K562 (cell line): Measurements from ENCODE around the gene PTH1R. TPM values are rescaled to one million over a fixed set of nuclear protein-coding genes. Genes with fewer than 3 reads are reported as not detected.

Source experiments
- ATAC-seq: fragments of 200-7000 bp; cut with Tn5 transposase; 3 replicates; pipeline ENCODE4 v1.9.1; 2020; ENCODE audit warnings: moderate library complexity
- BruUV-seq: library from RNA; stranded (reverse); fragments of 400-500 nt; replicated peaks from 2 replicates; lab custom pipeline; 2021; lab: Mats Ljungman, UMichigan
- CTCF ChIA-PET: fragments of 300-600 bp; formaldehyde crosslinking; extraction: SDS; loops from one replicate; lab custom pipeline; 2021; ENCODE audit warnings: low intra/inter-chr PET ratio; lab: Yijun Ruan, JAX
- POLR2A ChIA-PET: fragments of 300-600, 350-650 bp; sonication (Branson Sonifier 250); formaldehyde crosslinking; extraction: SDS; loops from one replicate; lab custom pipeline; 2021; ENCODE audit warnings: antibody characterized with exemption, inconsistent platforms; lab: Yijun Ruan, JAX
- DNase-seq, 4 experiments: peaks; one replicate each; pipeline versions ENCODE4 v3.0.0 to v3.0.0-alpha.2; 2011 to 2018; ENCODE audit warnings: low spot score in 3 of 4, mixed read lengths in 3 of 4; ENCODE audit errors: extremely low read depth in 1 of 4
- FAIRE-seq: peaks from 2 replicates; lab custom pipeline; 2011; peaks lifted over from hg19 to GRCh38; lab: Jason Lieb, UNC
- H2AFZ ChIP-seq: 2 replicates; pipeline ENCODE4 v1.6.0; 2011; ENCODE audit warnings: low read depth, low read length, control low read depth, inconsistent platforms
- H3K27ac ChIP-seq: fragments of 200-600 bp; 3 replicates; pipeline ENCODE4 v1.8.0; 2011; ENCODE audit warnings: low read depth, mild to moderate bottlenecking, control low read depth, inconsistent platforms, low read length, moderate library complexity, mixed read lengths; ENCODE audit errors: extremely low read depth
- H3K27me3 ChIP-seq, 2 experiments: fragments of 300-600 bp in 1 of 2; 2 replicates in 1 of 2; 3 replicates in 1 of 2; pipeline versions ENCODE4 v1.6.0 to v1.8.0; 2011; ENCODE audit warnings: inconsistent platforms in 2 of 2, low read length in 2 of 2, mild to moderate bottlenecking in 1 of 2, mixed read lengths in 1 of 2, moderate library complexity in 1 of 2; ENCODE audit not compliant: control insufficient read depth in 2 of 2, insufficient read depth in 2 of 2
- H3K36me3 ChIP-seq: fragments of 300-600 bp; 3 replicates; pipeline ENCODE4 v1.8.0; 2011; ENCODE audit warnings: mild to moderate bottlenecking, low read length, inconsistent platforms; ENCODE audit not compliant: control insufficient read depth, insufficient read depth
- H3K4me1 ChIP-seq, 2 experiments: fragments of 200-600 bp in 1 of 2; replicated peaks in 1 of 2; 2 replicates in 1 of 2; 3 replicates in 1 of 2; pipeline versions ENCODE4 v1.5.1 to v1.8.0; 2011; ENCODE audit warnings: inconsistent platforms in 2 of 2, low read length in 2 of 2, mild to moderate bottlenecking in 1 of 2, mixed read lengths in 1 of 2, moderate library complexity in 1 of 2; ENCODE audit not compliant: control insufficient read depth in 2 of 2, insufficient read depth in 2 of 2
- H3K4me2 ChIP-seq: 2 replicates; pipeline ENCODE4 v1.6.1; 2011; ENCODE audit warnings: low read length, control low read depth, inconsistent platforms, mixed read lengths; ENCODE audit not compliant: insufficient read depth
- H3K4me3 ChIP-seq: fragments of 200-600 bp; sonication (generic), shearing (Covaris generic); 2 replicates; pipeline ENCODE4 v1.5.1; 2016; ENCODE audit warnings: control low read depth, inconsistent platforms
- H3K79me2 ChIP-seq: fragments of 200-600 bp; 3 replicates; pipeline ENCODE4 v1.8.0; 2011; ENCODE audit warnings: low read length, inconsistent platforms; ENCODE audit not compliant: control insufficient read depth, insufficient read depth
- H3K9ac ChIP-seq, 2 experiments: 2 replicates each; pipeline versions ENCODE4 v1.6.0 to v1.6.1; 2011; ENCODE audit warnings: low read depth in 2 of 2, low read length in 2 of 2, control low read depth in 1 of 2, inconsistent platforms in 1 of 2, mild to moderate bottlenecking in 1 of 2, mixed read lengths in 1 of 2; ENCODE audit not compliant: insufficient read depth in 1 of 2
- H3K9me1 ChIP-seq: one replicate; pipeline ENCODE4 v1.6.0; 2011; ENCODE audit warnings: inconsistent platforms, mild to moderate bottlenecking, low read length, moderate library complexity; ENCODE audit not compliant: control insufficient read depth, insufficient read depth
- H3K9me3 ChIP-seq: replicated peaks from 2 replicates; pipeline ENCODE4 v1.5.1; 2011; ENCODE audit warnings: low read depth, low read length, inconsistent platforms; ENCODE audit not compliant: control insufficient read depth, insufficient read depth
- H4K20me1 ChIP-seq: replicated peaks from 2 replicates; pipeline ENCODE4 v1.6.1; 2011; ENCODE audit warnings: low read length, inconsistent platforms, mixed read lengths; ENCODE audit not compliant: control insufficient read depth, insufficient read depth
- JUN ChIP-seq, 2 experiments: sonication (generic) in 1 of 2; formaldehyde crosslinking in 1 of 2; IDR thresholded peaks; 2 replicates each; pipeline versions ENCODE4 v1.6.1 to v1.8.0; 2012 to 2022; ENCODE audit warnings: borderline replicate concordance in 2 of 2, mild to moderate bottlenecking in 2 of 2, improper control_type of control experiment in 1 of 2, low read depth in 1 of 2, low read length in 1 of 2, missing genetic modification reagents in 1 of 2
- POLR2G ChIP-seq: fragments of 200-400 bp; formaldehyde crosslinking; IDR thresholded peaks from 2 replicates; pipeline ENCODE4 v1.6.1; 2017; ENCODE audit warnings: low read depth, mild to moderate bottlenecking, antibody characterized with exemption, low read length, moderate library complexity
- POU5F1 ChIP-seq: fragments of 150-350 bp; IDR thresholded peaks from 2 replicates; pipeline ENCODE4 v1.6.1; 2014; ENCODE audit warnings: borderline replicate concordance, low read length, low read depth, mild to moderate bottlenecking; ENCODE audit not compliant: partially characterized antibody
- TAF9B ChIP-seq: fragments of 450-650 bp; IDR thresholded peaks from 2 replicates; pipeline ENCODE4 v1.6.1; 2018; ENCODE audit warnings: mild to moderate bottlenecking; ENCODE audit not compliant: partially characterized antibody
- TARDBP ChIP-seq: fragments of 450-650 bp; IDR thresholded peaks from 2 replicates; pipeline ENCODE4 v1.6.1; 2016
- WGBS: fragments of 100-300 bp; shearing (Covaris generic); methylation state at CpG from one replicate; pipeline ENCODE4 v1.1.6; 2016; ENCODE audit warnings: low coverage, mixed read lengths; ENCODE audit not compliant: insufficient coverage; ENCODE audit errors: missing lambda C conversion rate; 5-methylcytosine and 5-hydroxymethylcytosine counted together
- in situ Hi-C: fragments of 300-500 bp; cut with MboI; formaldehyde crosslinking; loops from 4 replicates; pipeline ENCODE4 v1.15.0; 2018; ENCODE audit warnings: inconsistent platforms, mixed read lengths
- intact Hi-C: fragments of 100-400 bp; cut with micrococcal nuclease; formaldehyde crosslinking; loops from 2 replicates; pipeline ENCODE4 v1.14.2; 2022
- polyA plus RNA-seq, 8 experiments: library from polyadenylated mRNA; depleted of rRNA in 4 of 8; stranded (reverse) in 5 of 8; unstranded in 3 of 8; fragments of >200 nt; fragmentation: Nextera tagmentation in 2 of 8; fragmentation: Illumina TruSeq in 1 of 8; extraction: Ambion mirVana in 2 of 8; extraction: Trizol in 1 of 8; gene quantifications; 2 replicates each; pipeline versions ENCODE4 v1.2.1 to v1.2.3, GENCODE V29; 2011 to 2014; ENCODE audit warnings: inconsistent platforms in 1 of 8, missing spikeins in 1 of 8
- total RNA-seq, 7 experiments: library from RNA; depleted of rRNA in 6 of 7; stranded (reverse); fragments of >200 nt in 6 of 7; fragmentation: Illumina TruSeq in 2 of 7; extraction: Trizol in 2 of 7; gene quantifications; 2 replicates each; pipeline versions ENCODE4 v1.2.1 to v1.2.3, GENCODE V29; 2011 to 2021; ENCODE audit warnings: low replicate concordance in 1 of 7
- TF ChIP-seq, protein P1 (sequence below): fragments of 450-650 bp; IDR thresholded peaks from 2 replicates; pipeline ENCODE4 v1.7.1; 2018; ENCODE audit warnings: mild to moderate bottlenecking, low read depth; ENCODE audit not compliant: partially characterized antibody

The PTH1R gene
- total and polyA plus RNA-seq, 9 of the 15 experiments (the other 6 are each of a cell fraction or from before 2014, with no cell fraction given) = not detected

DNA sequence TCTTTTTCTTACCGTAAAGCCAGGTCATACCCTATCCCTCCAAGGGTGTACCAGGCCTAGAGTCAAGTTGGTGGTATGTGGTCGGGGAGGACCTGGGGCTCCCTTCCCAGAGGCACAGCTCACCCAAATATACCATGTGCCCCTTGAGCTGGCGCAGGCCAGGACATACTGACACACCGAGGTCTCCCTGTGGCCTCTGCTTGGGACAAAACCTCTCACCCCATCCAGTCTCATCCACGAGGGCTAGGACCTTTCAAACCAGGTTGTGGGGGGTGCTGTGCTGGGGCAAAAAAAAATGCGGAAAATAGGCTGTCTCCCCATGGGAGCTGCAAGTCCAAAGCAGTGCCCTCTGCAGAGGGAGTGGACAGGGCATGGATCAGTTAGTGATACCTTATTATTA lies 22.8 kb downstream of the PTH1R start:
- Histone ChIP-seq H3K9me1 (no peaks in the 10 kb centered on the region), H3K4me1 (peaks cover 0 to 50% of the 10 kb centered on the region in 2 experiments; a peak in 3 of 5 replicates), H3K79me2 (no peaks in the 10 kb centered on the region), H3K4me3 (no peak overlapping the region), H3K27me3 (peaks cover 5 to 47% of the 10 kb centered on the region in 2 experiments; a peak in 2 of 5 replicates), H3K36me3 (no peaks in the 10 kb centered on the region), H3K9me3 (no peaks in the 10 kb centered on the region), H3K9ac (no peak overlapping the region), H3K4me2 (no peak overlapping the region), H3K27ac (no peak overlapping the region), H2AFZ (no peak overlapping the region), H4K20me1 (peaks cover 17% of the 10 kb centered on the region)
- ATAC-seq = no peak
- ChIA-PET CTCF (no interaction called here), POLR2A (interaction anchor here (0.6 to 0.7 kb wide), 2 partner anchors 132 to 253 kb away, joined by 3 read pairs; no protein-coding TSS in a partner anchor)
- WGBS = 18% methylated on average over 6 of the region's 6 CpGs
- no TSS peak for BruUV-seq
- no peak for DNase-seq
- no peak for FAIRE-seq
- in situ Hi-C loops = no loop called here
- TF ChIP-seq, protein P1, sequence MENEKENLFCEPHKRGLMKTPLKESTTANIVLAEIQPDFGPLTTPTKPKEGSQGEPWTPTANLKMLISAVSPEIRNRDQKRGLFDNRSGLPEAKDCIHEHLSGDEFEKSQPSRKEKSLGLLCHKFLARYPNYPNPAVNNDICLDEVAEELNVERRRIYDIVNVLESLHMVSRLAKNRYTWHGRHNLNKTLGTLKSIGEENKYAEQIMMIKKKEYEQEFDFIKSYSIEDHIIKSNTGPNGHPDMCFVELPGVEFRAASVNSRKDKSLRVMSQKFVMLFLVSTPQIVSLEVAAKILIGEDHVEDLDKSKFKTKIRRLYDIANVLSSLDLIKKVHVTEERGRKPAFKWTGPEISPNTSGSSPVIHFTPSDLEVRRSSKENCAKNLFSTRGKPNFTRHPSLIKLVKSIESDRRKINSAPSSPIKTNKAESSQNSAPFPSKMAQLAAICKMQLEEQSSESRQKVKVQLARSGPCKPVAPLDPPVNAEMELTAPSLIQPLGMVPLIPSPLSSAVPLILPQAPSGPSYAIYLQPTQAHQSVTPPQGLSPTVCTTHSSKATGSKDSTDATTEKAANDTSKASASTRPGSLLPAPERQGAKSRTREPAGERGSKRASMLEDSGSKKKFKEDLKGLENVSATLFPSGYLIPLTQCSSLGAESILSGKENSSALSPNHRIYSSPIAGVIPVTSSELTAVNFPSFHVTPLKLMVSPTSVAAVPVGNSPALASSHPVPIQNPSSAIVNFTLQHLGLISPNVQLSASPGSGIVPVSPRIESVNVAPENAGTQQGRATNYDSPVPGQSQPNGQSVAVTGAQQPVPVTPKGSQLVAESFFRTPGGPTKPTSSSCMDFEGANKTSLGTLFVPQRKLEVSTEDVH = no peak
- TF ChIP-seq TAF9B (no peak), POLR2G (no peak), POU5F1 (no peak), TARDBP (no peak), JUN (IDR thresholded peaks at IDR 0.05; ENCODE audit: borderline replicate concordance, low read depth, low read length) (no peak), JUN (CRISPR knock-in tag; IDR thresholded peaks at IDR 0.05; ENCODE audit: borderline replicate concordance) (no peak)
- intact Hi-C loops = no loop called here
